HG03342 (cell line): ENCODE results near the gene GTF2A2.
"Not testable (repeated sequence)": the region's sequence is repeated elsewhere in the genome, so short reads cannot be mapped to it uniquely, and the experiment has no call there.

Experiments
- ATAC-seq: cut with Tn5 transposase; IDR thresholded peaks from one replicate; pipeline ENCODE4 v1.9.1; 2021; ENCODE audit warnings: mild to moderate bottlenecking, moderate library complexity; ENCODE audit not compliant: unreplicated experiment

GTF2A2 gene

DNA sequence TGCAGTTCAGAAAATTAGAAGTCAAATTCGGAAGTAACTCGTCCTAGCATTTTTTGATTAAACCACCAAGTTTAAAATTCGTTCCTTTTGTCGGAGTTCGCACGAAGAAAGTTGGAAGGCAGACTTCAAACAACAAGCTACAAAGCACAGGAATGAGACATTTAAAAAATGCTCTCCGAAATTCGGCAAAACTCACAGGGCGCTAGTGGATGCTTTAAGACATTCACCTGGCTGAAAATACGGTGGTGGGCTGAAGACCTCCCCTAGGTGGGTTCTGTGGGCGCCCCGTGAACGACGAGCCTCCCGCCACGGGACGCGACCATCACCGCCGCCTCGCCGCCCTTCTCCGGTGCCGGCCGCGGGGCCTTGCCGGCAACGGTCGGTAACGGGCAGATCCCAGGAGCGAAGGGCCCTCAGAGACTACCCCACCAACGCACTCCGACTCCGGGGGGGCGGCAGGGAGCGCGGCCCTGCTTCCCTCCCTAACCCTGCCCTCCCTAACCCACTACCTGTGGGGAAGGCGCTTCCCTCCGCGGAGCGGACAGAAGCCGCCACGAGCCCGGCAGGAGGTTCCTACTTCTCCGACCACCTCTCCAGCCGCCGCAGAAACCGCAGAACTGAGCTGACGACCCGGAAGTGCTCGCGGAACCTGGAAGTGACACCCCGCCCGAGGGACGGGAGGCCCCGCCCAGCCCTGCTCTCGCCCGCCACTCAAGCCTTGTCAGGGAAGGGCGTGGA is at the start of gene GTF2A2:
Gene GTF2A2, minus strand, starts transcription at position 619 of the 738 bp plus-strand sequence. CDS start 5,238 bp downstream, outside the sequence.
- ATAC-seq: peak; percentile 98

DNA sequence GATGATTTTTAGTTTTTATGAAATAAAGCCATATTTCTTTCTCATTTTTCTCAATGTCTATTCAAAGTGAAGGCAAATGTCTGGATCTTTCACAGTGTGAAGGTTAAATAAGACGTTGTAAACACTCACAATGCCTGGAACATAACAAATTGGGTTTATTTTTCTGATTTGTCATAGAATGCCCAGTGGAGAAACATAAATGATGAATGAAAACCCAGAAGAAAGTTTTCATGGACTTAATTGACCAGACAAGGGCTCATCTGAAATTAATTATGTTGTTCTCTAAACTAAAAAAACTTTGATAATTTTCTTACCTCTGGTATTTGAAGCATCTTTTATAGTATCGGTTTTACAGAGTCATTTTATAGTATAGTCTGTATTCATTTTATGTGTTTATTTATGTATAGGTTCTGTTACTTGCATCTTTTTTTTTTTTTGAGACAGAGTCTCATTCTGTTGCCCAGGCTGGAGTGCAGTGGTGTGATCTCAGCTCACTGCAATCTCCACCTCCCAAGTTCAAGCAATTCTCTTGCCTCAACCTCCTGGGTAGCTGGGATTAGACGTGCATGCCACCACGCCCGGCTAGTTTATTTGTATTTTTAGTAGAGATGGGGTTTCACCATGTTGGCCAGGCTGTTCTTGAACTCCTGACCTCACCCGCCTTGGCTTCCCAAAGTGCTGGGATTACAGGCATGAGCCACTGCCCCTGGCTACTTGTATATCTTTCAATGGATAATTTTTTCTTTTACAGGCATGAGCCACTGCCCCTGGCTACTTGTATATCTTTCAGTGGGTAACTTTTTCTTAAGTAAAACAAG is 46.9 kb upstream of the GTF2A2 start:
- no peak for ATAC-seq

- no peak for ATAC-seq
Measured at GRCh38 chr15:59702351-59702750, 45.0 kb upstream of the GTF2A2 start.

GRCh38 chr15:59701880-59702279 is 44.6 kb upstream of the GTF2A2 start:
- ATAC-seq: no peak

DNA sequence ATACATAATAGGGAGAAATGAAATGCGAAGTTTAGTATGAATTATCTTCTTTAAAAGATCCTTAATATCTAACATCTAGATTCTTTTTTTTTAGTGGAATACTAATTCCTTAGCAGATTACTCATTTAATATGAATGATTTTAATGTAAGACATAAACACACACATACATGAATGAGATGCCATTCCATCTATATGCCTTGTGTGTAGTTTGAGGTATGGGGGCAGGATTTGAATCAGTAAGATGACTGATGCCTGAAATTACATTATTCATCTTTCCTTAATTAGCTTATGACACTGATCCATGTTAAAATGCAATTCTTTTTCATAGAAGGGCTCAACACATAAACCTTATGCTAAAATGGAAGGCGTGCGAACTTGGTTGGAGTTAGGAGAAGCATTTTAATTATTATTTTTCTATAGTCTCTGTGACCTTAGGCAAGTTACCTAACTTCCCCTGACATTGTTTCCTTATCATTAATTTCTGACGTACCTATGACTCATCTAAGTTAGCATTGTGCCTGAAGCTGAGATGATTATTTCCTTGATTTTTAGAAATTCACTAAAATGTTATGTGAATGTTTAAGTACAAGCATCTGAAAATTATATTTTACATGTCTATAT is 42.6 kb upstream of the GTF2A2 start:
- ATAC-seq: no peak

- not testable (repeated sequence) for ATAC-seq
Measured at GRCh38 chr15:59698065-59698464, 40.8 kb upstream of the GTF2A2 start.

DNA sequence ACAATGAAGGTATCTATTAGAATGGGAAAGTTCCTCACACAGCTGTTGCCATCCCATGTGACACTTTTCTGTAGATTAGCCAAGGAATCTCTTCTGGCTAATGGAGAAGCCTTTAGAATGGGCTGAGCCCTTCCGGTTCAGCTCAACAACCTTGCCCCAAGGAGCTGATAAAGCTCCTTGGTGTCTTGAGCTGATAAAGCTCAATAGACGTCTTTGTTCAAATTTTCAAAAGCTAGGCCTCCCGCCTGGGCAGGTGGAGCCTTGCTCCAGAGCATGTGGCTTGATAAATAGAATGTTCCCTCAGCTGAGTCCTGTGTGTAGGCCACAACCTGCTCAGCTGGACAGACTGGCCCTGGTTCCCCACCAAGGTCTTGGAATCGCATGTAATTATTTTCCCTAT is 39.0 kb upstream of the GTF2A2 start:
- no peak for ATAC-seq

- no peak for ATAC-seq
Measured at GRCh38 chr15:59694779-59695178, 37.5 kb upstream of the GTF2A2 start.

DNA sequence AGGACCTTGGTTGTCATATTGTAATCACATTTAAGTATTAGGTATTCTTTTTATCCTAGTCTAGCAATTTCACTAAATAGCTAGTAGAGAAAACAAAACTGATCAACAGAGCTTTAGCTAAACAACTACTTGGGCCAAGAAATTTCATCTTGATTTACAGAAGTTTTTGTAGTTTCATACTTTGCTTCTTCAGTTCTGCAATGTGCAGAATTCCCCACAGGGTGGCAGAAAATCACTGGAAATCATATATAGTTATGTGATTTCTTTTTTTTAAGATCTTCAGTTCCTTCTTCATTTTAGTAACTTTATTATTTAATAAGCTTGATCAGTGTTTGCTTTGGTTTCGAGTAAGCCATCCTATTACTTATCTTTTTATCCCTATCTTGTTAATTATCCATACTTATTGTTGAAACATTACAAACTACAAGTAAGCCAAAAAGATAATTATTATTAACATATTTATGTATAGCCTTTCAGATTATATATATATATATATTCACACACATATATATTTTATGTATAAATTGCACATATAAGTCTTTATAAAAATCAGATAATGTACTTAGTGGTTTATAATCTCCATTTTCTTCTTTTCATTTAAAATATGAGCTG is 34.0 kb upstream of the GTF2A2 start:
- ATAC-seq: no peak

DNA sequence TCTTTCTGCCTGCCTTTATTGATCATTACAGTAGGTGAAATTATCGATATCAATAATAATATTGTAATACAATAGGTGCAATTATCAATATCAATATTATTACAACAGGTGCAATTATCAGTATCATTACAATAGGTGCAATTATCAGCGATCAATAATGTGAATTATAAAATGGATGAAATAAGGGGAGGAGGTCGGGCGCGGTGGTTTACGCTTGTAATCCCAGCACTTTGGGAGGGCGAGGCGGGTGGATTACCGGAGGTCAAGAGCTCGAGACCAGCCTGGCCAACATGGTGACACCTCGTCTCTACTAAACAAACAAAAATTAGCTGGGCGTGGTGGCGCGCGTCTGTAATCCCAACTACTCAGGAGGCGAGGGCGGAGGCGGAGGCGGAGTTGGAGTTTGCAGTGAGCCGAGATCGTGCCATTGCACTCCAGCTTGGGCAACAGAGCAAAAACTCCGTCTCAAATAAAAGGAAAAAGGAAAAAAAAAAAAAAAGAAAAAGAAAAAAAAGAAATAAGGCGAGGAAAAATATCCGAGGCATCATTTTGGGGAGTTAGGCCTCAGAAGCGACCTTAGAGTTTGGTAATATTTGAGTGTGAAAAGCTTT is 32.4 kb upstream of the GTF2A2 start:
- no peak for ATAC-seq

- ATAC-seq: peak; percentile 83
Measured at GRCh38 chr15:59688782-59689625, 31.7 kb upstream of the GTF2A2 start, which contains the start of gene BNIP2. Gene BNIP2 (minus strand): TSS chr15:59689320. CDS start chr15:59682457, 6,863 bp downstream.

GRCh38 chr15:59688423-59688781 is 31.1 kb upstream of the GTF2A2 start:
- peak; percentile 4 for ATAC-seq

DNA sequence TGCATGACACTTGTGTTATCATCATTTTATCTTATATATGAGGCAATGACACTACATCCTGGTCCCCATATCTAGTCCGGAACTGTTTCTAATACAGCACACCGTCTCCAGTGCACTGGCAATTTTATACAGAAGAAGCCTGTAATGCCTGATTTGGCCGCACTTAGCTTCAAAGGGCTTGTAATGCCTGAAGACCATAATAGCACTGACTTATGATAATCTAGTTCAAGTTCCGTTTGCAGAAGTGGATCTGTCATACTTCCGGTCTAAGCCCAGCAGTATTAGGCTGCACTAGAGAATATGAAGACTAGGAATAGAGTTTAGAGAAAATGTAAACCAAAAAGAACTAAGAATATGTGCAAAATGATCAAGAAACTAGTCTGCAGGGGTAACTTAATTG is 30.5 kb upstream of the GTF2A2 start:
- ATAC-seq: no peak

- ATAC-seq: no peak
Measured at GRCh38 chr15:59686389-59686788, 29.1 kb upstream of the GTF2A2 start.

- no peak for ATAC-seq
Measured at GRCh38 chr15:59685737-59686297, 28.5 kb upstream of the GTF2A2 start.

GRCh38 chr15:59680870-59681269 is 23.6 kb upstream of the GTF2A2 start:
- no peak for ATAC-seq

DNA sequence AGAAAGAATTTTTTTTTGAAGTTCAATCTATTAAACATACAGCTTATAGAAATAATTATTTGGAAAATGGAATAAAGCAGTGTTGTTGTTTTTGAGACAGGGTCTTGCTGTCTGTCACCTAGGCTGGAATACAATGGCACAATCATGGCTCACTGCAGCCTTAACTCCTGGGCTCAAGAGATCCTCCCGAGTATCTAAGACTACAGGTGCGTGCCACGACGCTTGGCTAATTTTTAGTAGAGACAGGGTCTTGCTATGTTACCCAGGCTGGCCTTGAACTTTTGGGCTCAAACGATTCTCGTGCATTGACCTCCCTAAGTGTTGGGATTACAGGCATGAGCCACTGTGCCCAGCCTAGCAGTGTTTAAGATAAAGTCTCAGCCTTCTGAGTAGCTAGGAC is 23.0 kb upstream of the GTF2A2 start:
- ATAC-seq: no peak

DNA sequence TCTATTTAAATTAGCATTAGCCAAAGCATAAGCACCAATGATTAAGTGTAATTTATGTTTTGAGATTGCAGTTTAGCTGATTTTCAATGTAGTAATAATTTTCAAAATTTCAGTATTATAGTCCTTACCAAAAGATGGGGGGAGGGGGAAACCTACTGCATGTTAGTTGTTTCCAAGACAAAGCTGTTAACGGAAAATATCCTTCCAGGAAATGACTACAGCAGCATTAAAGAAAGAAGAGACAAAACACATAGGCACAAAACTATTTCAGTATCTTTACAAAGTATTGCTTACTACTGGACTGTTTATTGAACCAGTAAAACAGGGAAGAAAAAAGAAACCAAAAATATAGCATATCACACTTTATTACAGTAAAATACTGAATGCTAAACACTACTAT is 21.3 kb upstream of the GTF2A2 start:
- ATAC-seq: no peak

DNA sequence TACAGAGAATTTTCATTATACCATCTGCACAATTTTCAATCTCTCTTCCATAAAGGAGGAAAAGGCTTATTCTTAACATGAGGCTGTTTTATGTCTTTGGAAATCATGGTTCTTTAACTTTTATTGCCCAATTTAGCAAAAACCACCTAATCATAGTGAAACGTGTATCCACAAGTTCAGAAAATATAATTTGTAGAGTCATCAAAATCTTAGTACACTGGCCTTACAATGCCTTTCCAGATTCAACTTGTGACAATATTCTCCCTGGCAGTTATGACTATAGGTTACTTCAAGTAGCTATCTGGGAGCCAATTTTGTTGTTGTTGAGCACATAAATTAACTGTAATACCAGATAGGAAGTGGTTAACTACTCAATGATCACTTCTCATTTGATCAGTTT is 20.9 kb upstream of the GTF2A2 start:
- no peak for ATAC-seq

- no peak for ATAC-seq
Measured at GRCh38 chr15:59676565-59676964, 19.2 kb upstream of the GTF2A2 start.
